Testis (tissue), 3 donors: ENCODE measurements around the gene IQSEC1. TPM values are rescaled to one million over a fixed set of nuclear protein-coding genes. Genes with fewer than 3 reads are reported as not detected.

ENCODE experiments used
- DNase-seq: peaks from one replicate; pipeline ENCODE4 v3.0.0-alpha.2; 2019
- H3K27ac ChIP-seq, 2 donors: fragments of 200-600 bp; sonication (generic); one replicate each; pipeline ENCODE4 v1.5.1; 2019
- H3K27me3 ChIP-seq: fragments of 200-600 bp; sonication (generic); one replicate; pipeline ENCODE4 v1.5.1; 2019
- H3K36me3 ChIP-seq: fragments of 200-600 bp; sonication (generic); one replicate; pipeline ENCODE4 v1.5.1; 2017; ENCODE audit warnings: low read depth; ENCODE audit errors: missing control alignments
- H3K4me1 ChIP-seq: fragments of 200-600 bp; sonication (generic); one replicate; pipeline ENCODE4 v1.5.1; 2019
- H3K4me3 ChIP-seq, 2 donors: fragments of 200-600 bp; sonication (generic); one replicate each; pipeline ENCODE4 v1.5.1; 2017 to 2019
- H3K9me3 ChIP-seq: fragments of 200-600 bp; sonication (generic); one replicate; pipeline ENCODE4 v1.5.1; 2017
- CTCF ChIP-seq, 3 experiments: fragments of 450-650 bp in 2 of 3; fragments of 200-600 bp in 1 of 3; sonication (generic) in 1 of 3; IDR thresholded peaks; one replicate each; pipeline ENCODE4 v1.5.1; 2016 to 2019; ENCODE audit warnings: antibody characterized with exemption in 3 of 3, mild to moderate bottlenecking in 2 of 3, moderate library complexity in 1 of 3
- POLR2A ChIP-seq: fragments of 450-650 bp; IDR thresholded peaks from one replicate; pipeline ENCODE4 v1.6.1; 2017; ENCODE audit warnings: antibody characterized with exemption, mild to moderate bottlenecking, moderate library complexity
- whole genome bisulfite sequencing, 2 donors: methylation state at CpG; one replicate each; pipeline ENCODE4 v1.1.5; 2018; 5-methylcytosine and 5-hydroxymethylcytosine counted together
- intact Hi-C: fragments of 100-400 bp; cut with DNase I; formaldehyde crosslinking; loops from one replicate; pipeline ENCODE4 v1.15.1; 2023; ENCODE audit warnings: low total_unique reads
- polyA plus RNA-seq: library from polyadenylated mRNA; stranded (reverse); fragments of 350-450 nt; fragmentation: Illumina TruSeq; extraction: RNeasy Lipid Tissue Mini Kit (QIAGEN cat#74804); gene quantifications from one replicate; pipeline ENCODE4 v1.2.3, GENCODE V29; 2014; ENCODE audit warnings: low read depth, low replicate concordance; ENCODE audit not compliant: insufficient read depth
- total RNA-seq, 2 donors: library from RNA; depleted of rRNA; stranded (reverse); fragments of >200 nt; gene quantifications; one replicate each; pipeline ENCODE4 v1.2.3, GENCODE V29; 2016

Gene IQSEC1
- total and polyA plus RNA-seq, 3 donors from 2014 or later = 32.9 to 89.4 (median 74.3) TPM

- no peaks in the 10 kb centered on the region for H3K36me3 ChIP-seq
- intact Hi-C loops = loop anchor here (10.0 kb wide), 1 partner anchor 106 kb away; no protein-coding TSS in a partner anchor
- no peaks in the 10 kb centered on the region for H3K9me3 ChIP-seq
- DNase-seq = no peak
- H3K27me3 ChIP-seq = no peaks in the 10 kb centered on the region
- peaks cover 3% of the 10 kb centered on the region for H3K4me1 ChIP-seq
- no peak overlapping the region for H3K27ac ChIP-seq
- TF ChIP-seq CTCF (IDR thresholded peaks at IDR 0.05) = no peak
- no peak for TF ChIP-seq POLR2A
- 81 to 90% methylated on average over 9 to 10 of the region's 10 CpGs for WGBS, 2 donors
- H3K4me3 ChIP-seq = no peak overlapping the region
Measured at GRCh38 chr3:12980596-12981290, 92.5 kb downstream of the IQSEC1 start.

GRCh38 chr3:12979947-12980487 lies 93.2 kb downstream of the IQSEC1 start:
- intact Hi-C loops = loop anchor here (10.0 kb wide), 1 partner anchor 105 kb away; no protein-coding TSS in a partner anchor
- H3K4me1 ChIP-seq = peaks cover 3% of the 10 kb centered on the region
- H3K27me3 ChIP-seq = no peaks in the 10 kb centered on the region
- no peak for TF ChIP-seq CTCF (IDR thresholded peaks at IDR 0.05)
- TF ChIP-seq POLR2A = no peak
- H3K27ac ChIP-seq = no peak overlapping the region
- H3K36me3 ChIP-seq = no peaks in the 10 kb centered on the region
- DNase-seq = no peak
- H3K9me3 ChIP-seq = no peaks in the 10 kb centered on the region
- 60 to 92% methylated on average over 1 to 4 of the region's 4 CpGs for whole genome bisulfite sequencing, 2 donors
- H3K4me3 ChIP-seq = no peak overlapping the region

GRCh38 chr3:12979151-12979946 lies 93.9 kb downstream of the IQSEC1 start:
- no peaks in the 10 kb centered on the region for H3K36me3 ChIP-seq
- TF ChIP-seq POLR2A (no peak), CTCF (IDR thresholded peaks at IDR 0.05) (no peak)
- peaks cover 3% of the 10 kb centered on the region for H3K4me1 ChIP-seq
- 89 to 91% methylated on average over 19 to 20 of the region's 20 CpGs for WGBS, 2 donors
- no peaks in the 10 kb centered on the region for H3K27me3 ChIP-seq
- intact Hi-C loops = no loop called here
- no peak overlapping the region for H3K4me3 ChIP-seq
- no peaks in the 10 kb centered on the region for H3K9me3 ChIP-seq
- H3K27ac ChIP-seq = no peak overlapping the region
- DNase-seq = no peak

DNA sequence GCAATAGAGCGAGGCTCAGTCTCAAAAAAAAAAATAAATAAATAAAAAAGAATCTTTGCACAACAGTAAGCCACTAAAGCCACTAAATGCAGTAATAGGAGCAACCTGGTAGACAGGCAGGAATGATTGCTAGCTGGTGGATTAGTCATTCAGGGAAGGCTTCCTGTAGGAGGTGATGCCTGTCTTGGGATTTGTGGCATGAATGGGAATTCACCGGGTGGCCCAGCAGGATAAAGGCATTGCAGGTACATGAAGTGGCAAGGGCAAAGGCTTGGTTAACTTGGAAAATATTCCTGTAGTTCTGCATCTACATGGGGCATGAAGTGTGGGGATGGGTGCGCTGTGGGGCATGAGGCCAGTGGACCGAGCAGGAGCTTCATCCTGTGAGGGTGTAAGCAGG lies 94.5 kb downstream of the IQSEC1 start:
- 88 to 90% methylated on average over 4 of the region's 4 CpGs for WGBS, 2 donors
- H3K9me3 ChIP-seq = no peaks in the 10 kb centered on the region
- no peaks in the 10 kb centered on the region for H3K27me3 ChIP-seq
- H3K4me3 ChIP-seq = no peak overlapping the region
- no peaks in the 10 kb centered on the region for H3K4me1 ChIP-seq
- no peak overlapping the region for H3K27ac ChIP-seq
- no peak for TF ChIP-seq CTCF (IDR thresholded peaks at IDR 0.05)
- no peak for TF ChIP-seq POLR2A
- DNase-seq = no peak
- no peaks in the 10 kb centered on the region for H3K36me3 ChIP-seq
- intact Hi-C loops = no loop called here
